GM10266 (cell line): ENCODE results near the gene UNC45B.

Experiments used
- DNase-seq: peaks from one replicate; pipeline ENCODE4 v3.0.0; 2012; ENCODE audit errors: extremely low spot score
- CTCF ChIP-seq: IDR thresholded peaks from 2 replicates; pipeline ENCODE4 v1.5.1; 2012; ENCODE audit warnings: mild to moderate bottlenecking, low read depth; ENCODE audit not compliant: control insufficient read depth, insufficient read depth; ENCODE audit errors: missing control alignments

UNC45B gene

DNA sequence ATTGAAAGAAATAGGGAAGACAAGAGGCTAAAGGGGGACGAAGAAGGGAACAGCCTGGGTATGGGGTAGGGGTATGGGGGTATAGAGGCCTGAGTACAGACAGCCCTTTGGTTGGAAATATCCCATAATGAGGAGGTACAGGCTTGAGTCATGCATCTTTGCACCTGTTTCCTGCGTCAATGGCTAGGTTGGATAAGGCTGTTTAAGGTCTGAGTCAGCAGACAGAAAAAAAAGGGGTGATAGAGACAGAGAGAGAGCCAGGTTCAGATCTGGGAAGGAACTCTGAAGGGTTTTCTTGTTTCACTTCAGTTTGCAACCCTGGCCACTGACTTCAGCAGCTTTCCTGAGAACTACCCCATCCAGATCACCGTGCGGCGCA lies 17.7 kb upstream of the UNC45B start:
- no peak for DNase-seq
- TF ChIP-seq CTCF, result no peak

- TF ChIP-seq CTCF, result no peak
- DNase-seq, result no peak
These were observed 17.2 kb upstream of the UNC45B start for GRCh38 chr17:35130392-35130791.

DNA sequence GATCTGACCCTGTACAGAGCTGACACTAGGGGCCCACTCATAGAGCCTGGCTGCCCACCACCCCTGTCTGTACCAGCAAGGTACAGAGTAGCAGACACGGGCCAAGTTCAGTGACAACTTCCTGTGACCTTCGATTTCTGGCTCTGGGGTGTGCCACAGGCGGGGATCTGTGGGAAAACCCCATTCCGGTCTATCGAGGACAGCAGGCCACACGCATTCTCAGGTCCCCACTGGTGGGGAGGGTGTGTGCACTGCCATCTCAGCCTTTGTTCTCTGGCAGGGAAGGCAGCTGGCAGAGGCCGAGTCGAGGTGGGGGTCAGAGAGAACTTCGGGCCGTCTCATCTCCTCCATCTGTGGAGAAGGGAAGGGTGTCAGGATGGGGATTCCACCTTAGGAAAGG lies 15.5 kb upstream of the UNC45B start:
- TF ChIP-seq CTCF, result no peak
- DNase-seq, result no peak

DNA sequence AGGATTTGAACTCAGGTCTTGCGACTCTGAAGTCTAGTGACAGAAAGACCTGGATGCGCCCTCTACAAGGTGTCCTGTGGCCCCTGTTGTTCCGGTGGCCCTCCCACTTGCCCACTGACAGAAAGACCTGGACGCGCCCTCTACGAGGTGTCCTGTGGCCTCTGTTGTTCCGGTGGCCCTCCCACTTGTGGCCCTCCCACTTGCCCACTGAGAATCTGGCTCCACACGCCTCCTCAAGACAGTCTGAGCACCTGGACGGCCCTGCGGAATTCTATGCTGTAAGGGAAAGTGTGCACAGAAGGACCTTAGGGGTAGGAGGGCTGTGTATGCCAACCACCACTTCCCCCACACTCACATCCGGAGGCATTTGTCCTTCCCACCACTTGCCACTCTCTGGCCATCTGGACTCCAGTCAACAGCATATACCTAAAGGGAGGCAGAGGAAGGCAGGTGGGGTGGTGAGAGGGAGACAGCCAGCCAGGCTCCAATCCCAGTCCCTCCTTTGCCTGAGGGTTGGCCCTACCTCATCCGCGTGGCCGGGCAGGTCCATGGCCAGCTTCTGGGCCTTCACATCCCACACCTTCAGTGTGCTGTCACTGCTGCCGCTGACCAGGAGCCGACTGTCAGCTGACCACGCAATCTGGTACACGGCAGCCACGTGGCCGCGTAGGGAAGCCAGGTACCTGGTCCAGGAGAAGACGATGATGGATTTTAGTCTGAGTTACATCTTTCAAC lies 14.6 kb upstream of the UNC45B start:
- TF ChIP-seq CTCF, result no peak
- DNase-seq, result no peak

DNA sequence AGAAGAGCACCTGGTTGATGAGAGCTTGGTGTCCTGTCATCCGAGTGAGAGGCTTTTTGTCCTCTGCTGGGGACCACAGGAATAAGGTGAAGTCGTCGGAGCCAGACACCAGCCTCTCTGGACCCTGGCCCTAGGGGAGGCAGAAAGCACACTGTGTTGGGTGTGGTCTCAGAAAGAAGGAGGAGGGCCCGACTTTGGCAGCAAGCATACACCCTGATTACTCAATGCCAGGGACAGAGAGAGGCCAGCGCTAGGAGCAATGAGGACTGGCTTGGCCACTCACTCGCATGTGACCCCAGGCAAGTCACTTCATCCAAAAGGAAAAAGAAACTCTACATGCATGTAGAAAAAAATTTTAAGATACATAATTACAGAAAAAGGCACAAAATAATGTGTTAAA lies 12.3 kb upstream of the UNC45B start:
- DNase-seq, result no peak
- no peak for TF ChIP-seq CTCF

DNA sequence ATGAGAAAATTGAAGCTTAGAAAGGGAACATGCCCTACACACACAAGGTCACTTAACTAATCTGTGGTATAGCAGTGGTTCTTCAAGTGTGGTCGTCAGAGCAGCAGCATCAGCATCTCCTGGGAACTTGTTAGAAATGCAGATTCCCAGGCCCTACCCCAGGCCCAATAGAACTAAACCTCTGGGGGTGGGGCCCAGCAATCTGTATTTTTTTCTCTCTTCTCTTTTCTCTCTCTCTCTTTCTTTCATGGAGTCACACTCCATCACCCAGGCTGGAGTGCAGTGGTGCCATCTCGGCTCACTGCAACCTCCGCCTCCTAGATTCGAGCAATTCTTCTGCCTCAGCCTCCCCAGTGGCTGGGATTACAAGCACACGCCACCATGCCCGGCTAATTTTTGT lies 9.4 kb upstream of the UNC45B start:
- TF ChIP-seq CTCF, result no peak
- no peak for DNase-seq

DNA sequence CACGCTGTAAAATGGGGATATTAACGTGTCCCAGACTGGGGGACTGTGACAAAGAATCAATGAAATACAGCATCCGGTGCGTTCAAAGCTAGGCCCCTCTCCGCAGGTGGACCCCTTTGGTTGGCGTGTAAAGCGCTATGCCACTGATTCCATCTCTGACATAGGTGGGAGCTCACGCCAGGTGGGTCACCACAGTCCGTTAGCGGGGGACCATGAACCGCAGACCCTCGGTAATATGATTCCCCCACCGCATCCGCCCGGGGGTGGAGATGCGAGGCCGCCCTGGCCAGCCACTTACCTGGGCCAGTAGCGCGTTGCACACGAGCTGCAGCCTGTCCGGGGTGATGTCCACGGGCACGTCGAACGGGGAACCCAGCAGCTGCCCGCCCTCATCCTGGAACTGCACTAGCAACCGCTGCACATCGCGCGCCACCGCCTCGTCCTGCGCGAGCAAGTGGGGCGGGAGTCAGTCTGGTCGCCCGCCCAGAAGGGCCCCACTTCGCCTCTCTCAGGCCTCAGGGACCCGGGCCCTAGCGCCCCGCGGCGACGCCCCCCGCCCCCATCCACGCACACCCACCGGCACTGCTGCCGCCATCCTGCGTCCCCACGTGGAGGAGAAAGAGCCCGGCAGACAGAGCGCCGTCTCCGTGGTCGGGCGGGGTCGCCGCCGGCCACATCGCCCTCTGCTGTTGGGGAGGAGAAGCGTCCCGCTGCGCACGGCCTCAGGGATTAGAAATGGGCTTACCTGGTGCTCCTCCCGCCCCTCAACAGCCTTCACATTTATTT lies 5.7 kb upstream of the UNC45B start, which contains the start of gene NLE1:
TSS of gene NLE1 (minus strand) at position 623 of the 786 bp plus-strand sequence. CDS start at position 595, 28 bp downstream.
- TF ChIP-seq CTCF, result peak; percentile 94
- DNase-seq, result peak; percentile 93
